ENCODE results near the gene TET1. TPM values are rescaled to one million over a fixed set of nuclear protein-coding genes. Genes with fewer than 3 reads are reported as not detected.
A peak's percentile ranks its signal among the peaks of the same experiment; 100 is the strongest.

The TET1 gene
- total and polyA plus RNA-seq, 4 donors: 4.9 to 26.5 (median 15.6) TPM

GRCh38 chr10:68543004-68543918 lies 16.9 kb upstream of the TET1 start:
- Histone ChIP-seq H3K36me3 (ENCODE audit: control insufficient read depth, insufficient read depth, low read length) (no peaks in the 10 kb centered on the region), H3K4me3 (ENCODE audit: low read depth, low read length) (no peak overlapping the region), H3K9me3 (ENCODE audit: control insufficient read depth, insufficient read depth, low read length) (no peaks in the 10 kb centered on the region), H3K4me1 (ENCODE audit: control insufficient read depth, insufficient read depth, low read length) (no peaks in the 10 kb centered on the region), H3K27ac (ENCODE audit: low read depth, low read length) (no peak overlapping the region), H3K27me3 (ENCODE audit: control insufficient read depth, insufficient read depth, low read length) (no peaks in the 10 kb centered on the region)
- 100% methylated on average over 1 of the region's 5 CpGs for WGBS (ENCODE audit: insufficient coverage)
- DNase-seq (ENCODE audit: low read depth in 4 of 6, low spot score in 6 of 6): no peak

DNA sequence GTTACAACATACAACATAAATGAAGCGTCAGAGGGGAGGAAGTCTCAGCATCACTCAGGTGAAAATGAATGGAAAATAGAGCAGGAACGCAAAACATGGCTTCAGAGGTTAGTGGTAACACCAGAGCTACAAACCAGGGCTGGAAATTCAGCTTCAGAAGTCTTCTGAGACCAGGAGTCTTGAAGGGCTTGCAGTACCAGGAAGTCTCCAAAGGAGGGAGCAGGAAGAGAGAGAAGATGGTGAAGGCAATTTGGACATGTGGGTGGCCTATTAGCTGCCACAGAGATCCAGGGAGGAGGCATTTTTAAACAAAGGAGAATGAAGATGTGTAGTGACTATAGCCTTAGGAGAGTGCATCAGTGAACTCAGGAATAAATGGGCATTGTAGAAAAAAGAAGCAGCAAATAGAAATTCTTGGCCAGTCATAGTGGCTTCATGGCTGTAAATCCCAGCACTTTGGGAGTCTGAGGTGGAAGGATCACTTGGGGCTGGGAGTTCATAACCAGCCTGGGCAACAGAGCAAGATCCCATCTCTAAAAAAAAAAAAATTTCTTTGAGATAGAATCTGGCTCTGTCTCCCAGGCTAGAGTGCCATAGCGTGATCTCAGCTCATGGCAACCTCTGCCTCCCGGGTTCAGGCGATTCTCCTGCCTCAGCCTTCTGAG lies 9.3 kb upstream of the TET1 start:
- H3K27ac ChIP-seq (ENCODE audit: low read depth, low read length): no peak overlapping the region
- 69% methylated on average over 3 of the region's 5 CpGs for WGBS (ENCODE audit: insufficient coverage)
- DNase-seq (ENCODE audit: low read depth in 4 of 6, low spot score in 6 of 6): peak in 2 of 6 donors; percentile 75 to 78

GRCh38 chr10:68553138-68553537 lies 7.0 kb upstream of the TET1 start:
- no peak for DNase-seq (ENCODE audit: low read depth in 4 of 6, low spot score in 6 of 6)
- Histone ChIP-seq H3K4me3 (ENCODE audit: low read depth, low read length) (no peak overlapping the region), H3K27me3 (ENCODE audit: control insufficient read depth, insufficient read depth, low read length) (no peaks in the 10 kb centered on the region), H3K9me3 (ENCODE audit: control insufficient read depth, insufficient read depth, low read length) (no peaks in the 10 kb centered on the region), H3K36me3 (ENCODE audit: control insufficient read depth, insufficient read depth, low read length) (no peaks in the 10 kb centered on the region), H3K4me1 (ENCODE audit: control insufficient read depth, insufficient read depth, low read length) (no peaks in the 10 kb centered on the region), H3K27ac (ENCODE audit: low read depth, low read length) (no peak overlapping the region)
- 33% methylated on average over 1 of the region's 6 CpGs for WGBS (ENCODE audit: insufficient coverage)

More for the DNA sequence above, 9.3 kb upstream of the TET1 start:
- Histone ChIP-seq H3K4me1 (ENCODE audit: control insufficient read depth, insufficient read depth, low read length) (no peaks in the 10 kb centered on the region), H3K4me3 (ENCODE audit: low read depth, low read length) (no peak overlapping the region), H3K36me3 (ENCODE audit: control insufficient read depth, insufficient read depth, low read length) (no peaks in the 10 kb centered on the region), H3K27me3 (ENCODE audit: control insufficient read depth, insufficient read depth, low read length) (no peaks in the 10 kb centered on the region), H3K9me3 (ENCODE audit: control insufficient read depth, insufficient read depth, low read length) (no peaks in the 10 kb centered on the region)

- WGBS (ENCODE audit: insufficient coverage): 83% methylated on average over 2 of the region's 3 CpGs
- no peaks in the 10 kb centered on the region for H3K27me3 ChIP-seq (ENCODE audit: control insufficient read depth, insufficient read depth, low read length)
- H3K4me3 ChIP-seq (ENCODE audit: low read depth, low read length): no peak overlapping the region
- H3K27ac ChIP-seq (ENCODE audit: low read depth, low read length): no peak overlapping the region
- H3K9me3 ChIP-seq (ENCODE audit: control insufficient read depth, insufficient read depth, low read length): no peaks in the 10 kb centered on the region
- H3K4me1 ChIP-seq (ENCODE audit: control insufficient read depth, insufficient read depth, low read length): no peaks in the 10 kb centered on the region
- no peak for DNase-seq (ENCODE audit: low read depth in 4 of 6, low spot score in 6 of 6)
- no peaks in the 10 kb centered on the region for H3K36me3 ChIP-seq (ENCODE audit: control insufficient read depth, insufficient read depth, low read length)
These were observed 6.5 kb upstream of the TET1 start for GRCh38 chr10:68553599-68553998.

DNA sequence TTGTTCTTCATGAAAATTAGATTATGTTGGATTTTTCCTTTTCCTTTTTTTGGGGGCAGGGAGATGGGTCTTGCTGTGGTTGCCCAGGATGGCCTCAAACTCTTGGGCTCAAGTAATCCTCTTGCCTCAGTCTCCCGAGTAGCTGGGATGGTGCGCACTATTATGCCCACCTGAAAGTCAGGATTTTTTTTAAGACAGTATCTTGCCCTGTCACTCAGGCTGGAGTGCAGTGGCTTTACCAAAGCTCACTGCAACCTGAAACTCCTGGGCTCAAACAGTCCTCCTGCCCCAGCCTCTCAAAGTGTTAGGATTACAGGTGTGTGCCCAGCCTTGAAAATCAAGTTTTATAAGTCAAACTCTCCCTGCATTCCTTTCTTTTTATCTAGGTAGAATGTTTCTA lies 1.7 kb upstream of the TET1 start:
- Histone ChIP-seq H3K27me3 (ENCODE audit: control insufficient read depth, insufficient read depth, low read length) (peaks cover 10% of the 10 kb centered on the region), H3K9me3 (ENCODE audit: control insufficient read depth, insufficient read depth, low read length) (no peaks in the 10 kb centered on the region), H3K4me1 (ENCODE audit: control insufficient read depth, insufficient read depth, low read length) (peaks cover 11% of the 10 kb centered on the region), H3K4me3 (ENCODE audit: low read depth, low read length) (no peak overlapping the region), H3K36me3 (ENCODE audit: control insufficient read depth, insufficient read depth, low read length) (no peaks in the 10 kb centered on the region), H3K27ac (ENCODE audit: low read depth, low read length) (no peak overlapping the region)
- 100% methylated on average over 2 of the region's 2 CpGs for WGBS (ENCODE audit: insufficient coverage)
- DNase-seq (ENCODE audit: low read depth in 4 of 6, low spot score in 6 of 6): no peak

DNA sequence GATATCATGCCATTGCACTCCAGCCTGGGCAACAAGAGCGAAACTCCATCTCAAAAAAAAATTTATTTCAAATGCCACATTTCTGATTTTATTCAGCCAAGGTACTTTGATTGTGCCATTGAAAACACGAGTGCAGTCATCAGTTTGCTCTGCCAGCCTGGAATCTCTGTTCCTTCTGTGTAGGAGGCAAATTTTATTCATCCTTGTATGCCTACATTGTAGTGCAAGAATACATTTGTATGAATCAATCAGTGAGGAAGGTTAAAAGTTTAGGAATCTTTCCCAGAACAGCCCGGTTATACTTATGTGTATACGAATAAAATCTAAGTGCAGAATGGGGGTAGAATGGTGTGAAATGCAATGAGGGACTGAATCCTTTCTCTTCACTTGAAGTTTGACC lies 886 bp upstream of the TET1 start:
- H3K36me3 ChIP-seq (ENCODE audit: control insufficient read depth, insufficient read depth, low read length): no peaks in the 10 kb centered on the region
- DNase-seq (ENCODE audit: low read depth in 4 of 6, low spot score in 6 of 6): no peak
- H3K27me3 ChIP-seq (ENCODE audit: control insufficient read depth, insufficient read depth, low read length): peaks cover 10% of the 10 kb centered on the region
- peaks cover 11% of the 10 kb centered on the region for H3K4me1 ChIP-seq (ENCODE audit: control insufficient read depth, insufficient read depth, low read length)
- WGBS (ENCODE audit: insufficient coverage): 63% methylated on average over 2 of the region's 4 CpGs
- no peak overlapping the region for H3K27ac ChIP-seq (ENCODE audit: low read depth, low read length)
- no peak overlapping the region for H3K4me3 ChIP-seq (ENCODE audit: low read depth, low read length)
- no peaks in the 10 kb centered on the region for H3K9me3 ChIP-seq (ENCODE audit: control insufficient read depth, insufficient read depth, low read length)

- H3K27me3 ChIP-seq (ENCODE audit: control insufficient read depth, insufficient read depth, low read length): peaks cover 10% of the 10 kb centered on the region
- H3K4me3 ChIP-seq (ENCODE audit: low read depth, low read length): peak overlapping the region; percentile 69
- no peaks in the 10 kb centered on the region for H3K9me3 ChIP-seq (ENCODE audit: control insufficient read depth, insufficient read depth, low read length)
- H3K36me3 ChIP-seq (ENCODE audit: control insufficient read depth, insufficient read depth, low read length): no peaks in the 10 kb centered on the region
- no peak for DNase-seq (ENCODE audit: low read depth in 4 of 6, low spot score in 6 of 6)
- 20% methylated on average over 3 of the region's 6 CpGs for WGBS (ENCODE audit: insufficient coverage)
- H3K4me1 ChIP-seq (ENCODE audit: control insufficient read depth, insufficient read depth, low read length): peaks cover 11% of the 10 kb centered on the region
- no peak overlapping the region for H3K27ac ChIP-seq (ENCODE audit: low read depth, low read length)
These were observed 324 bp upstream of the TET1 start for GRCh38 chr10:68559841-68560185.

DNA sequence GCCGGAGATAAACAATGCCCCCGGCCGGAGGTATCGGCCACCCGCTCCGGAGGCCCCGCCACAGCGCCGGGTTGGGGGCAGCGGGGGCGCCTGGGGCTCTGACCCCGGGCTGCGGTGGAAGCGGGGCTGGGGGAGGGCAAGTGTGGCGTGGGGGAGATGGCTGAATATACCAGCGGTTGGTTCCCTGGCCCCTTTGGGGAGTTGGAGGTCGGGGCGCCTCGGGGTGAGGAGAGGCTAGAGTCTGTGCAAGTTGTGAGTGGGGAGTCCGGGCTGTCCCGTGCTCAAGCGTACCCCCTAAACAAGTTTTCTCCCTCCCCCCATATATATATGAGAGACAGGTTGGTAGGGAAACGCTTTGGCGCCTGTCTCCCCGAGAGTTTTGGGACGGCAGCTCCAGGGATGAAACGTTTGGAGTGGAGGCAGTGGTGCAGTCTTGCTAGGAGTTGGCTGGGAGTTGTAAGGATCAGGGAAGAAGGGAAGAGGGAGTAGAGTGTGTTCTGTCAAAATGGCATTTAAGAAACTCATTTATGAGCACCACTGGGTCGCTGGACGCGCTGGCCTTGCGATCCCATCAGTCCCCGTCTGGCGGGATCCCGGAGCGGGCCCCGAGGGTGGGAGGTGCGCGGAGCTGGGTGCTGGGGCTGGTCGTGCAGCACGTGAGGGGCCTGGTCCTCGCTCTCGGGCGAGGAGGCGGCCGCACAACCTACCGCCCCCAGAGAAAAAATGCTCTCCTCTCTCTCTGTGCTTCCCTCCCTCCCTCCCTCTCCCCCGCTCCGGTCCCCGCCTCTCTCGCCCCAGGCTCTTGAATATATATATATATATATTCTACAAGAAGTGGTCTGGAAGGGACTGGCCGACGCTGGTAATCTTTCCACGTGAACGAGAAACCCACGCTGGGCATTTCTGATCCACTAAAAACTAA lies 1.1 kb downstream of the TET1 start:
- Histone ChIP-seq H3K27ac (ENCODE audit: low read depth, low read length) (peak overlapping the region; percentile 79), H3K27me3 (ENCODE audit: control insufficient read depth, insufficient read depth, low read length) (peaks cover 10% of the 10 kb centered on the region), H3K4me3 (ENCODE audit: low read depth, low read length) (peak overlapping the region; percentile 69), H3K36me3 (ENCODE audit: control insufficient read depth, insufficient read depth, low read length) (no peaks in the 10 kb centered on the region), H3K4me1 (ENCODE audit: control insufficient read depth, insufficient read depth, low read length) (peaks cover 11% of the 10 kb centered on the region), H3K9me3 (ENCODE audit: control insufficient read depth, insufficient read depth, low read length) (no peaks in the 10 kb centered on the region)
- peak in 2 of 6 donors; percentile 28 to 54 for DNase-seq (ENCODE audit: low read depth in 4 of 6, low spot score in 6 of 6)
- whole genome bisulfite sequencing (ENCODE audit: insufficient coverage): 1% methylated on average over 31 of the region's 55 CpGs

- DNase-seq (ENCODE audit: low read depth in 4 of 6, low spot score in 6 of 6): peak in 2 of 6 donors; percentile 54 to 55
- 9% methylated on average over 7 of the region's 28 CpGs for WGBS (ENCODE audit: insufficient coverage)
- Histone ChIP-seq H3K36me3 (ENCODE audit: control insufficient read depth, insufficient read depth, low read length) (no peaks in the 10 kb centered on the region), H3K4me3 (ENCODE audit: low read depth, low read length) (peak overlapping the region; percentile 69), H3K4me1 (ENCODE audit: control insufficient read depth, insufficient read depth, low read length) (peaks cover 11% of the 10 kb centered on the region), H3K27ac (ENCODE audit: low read depth, low read length) (peak overlapping the region; percentile 72), H3K9me3 (ENCODE audit: control insufficient read depth, insufficient read depth, low read length) (no peaks in the 10 kb centered on the region), H3K27me3 (ENCODE audit: control insufficient read depth, insufficient read depth, low read length) (peaks cover 10% of the 10 kb centered on the region)
These were observed 1.9 kb downstream of the TET1 start for GRCh38 chr10:68561865-68562649.
